GM12872 (cell line): ENCODE data around the gene FAM9B.

Experiments used
- TF ChIP-seq, protein P1 (sequence below): IDR thresholded peaks from 3 replicates; pipeline ENCODE4 v1.5.1; 2011; ENCODE audit warnings: low read depth, mild to moderate bottlenecking, low read length, moderate library complexity; ENCODE audit not compliant: insufficient read depth

The FAM9B gene

DNA sequence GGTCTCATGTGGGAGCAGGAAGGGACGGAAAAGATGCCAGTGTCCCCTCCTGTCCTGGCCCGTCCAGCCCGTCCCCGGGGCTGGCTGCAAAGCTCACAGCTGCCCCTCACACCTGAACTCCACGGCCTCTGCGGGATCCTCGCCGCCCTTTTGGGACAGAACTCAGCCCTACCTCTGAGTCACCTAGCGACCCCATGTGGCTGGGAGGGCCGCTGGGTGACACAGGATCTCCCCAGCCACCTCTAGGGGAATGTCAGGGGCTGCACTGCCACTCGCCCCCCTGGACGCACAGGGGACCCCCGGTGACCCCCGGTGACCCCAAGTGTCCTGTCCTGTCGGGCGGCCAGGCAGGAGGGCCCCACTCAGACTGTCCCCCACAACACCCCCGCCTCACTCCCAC lies 748 bp downstream of the FAM9B start:
- TF ChIP-seq, protein P1, sequence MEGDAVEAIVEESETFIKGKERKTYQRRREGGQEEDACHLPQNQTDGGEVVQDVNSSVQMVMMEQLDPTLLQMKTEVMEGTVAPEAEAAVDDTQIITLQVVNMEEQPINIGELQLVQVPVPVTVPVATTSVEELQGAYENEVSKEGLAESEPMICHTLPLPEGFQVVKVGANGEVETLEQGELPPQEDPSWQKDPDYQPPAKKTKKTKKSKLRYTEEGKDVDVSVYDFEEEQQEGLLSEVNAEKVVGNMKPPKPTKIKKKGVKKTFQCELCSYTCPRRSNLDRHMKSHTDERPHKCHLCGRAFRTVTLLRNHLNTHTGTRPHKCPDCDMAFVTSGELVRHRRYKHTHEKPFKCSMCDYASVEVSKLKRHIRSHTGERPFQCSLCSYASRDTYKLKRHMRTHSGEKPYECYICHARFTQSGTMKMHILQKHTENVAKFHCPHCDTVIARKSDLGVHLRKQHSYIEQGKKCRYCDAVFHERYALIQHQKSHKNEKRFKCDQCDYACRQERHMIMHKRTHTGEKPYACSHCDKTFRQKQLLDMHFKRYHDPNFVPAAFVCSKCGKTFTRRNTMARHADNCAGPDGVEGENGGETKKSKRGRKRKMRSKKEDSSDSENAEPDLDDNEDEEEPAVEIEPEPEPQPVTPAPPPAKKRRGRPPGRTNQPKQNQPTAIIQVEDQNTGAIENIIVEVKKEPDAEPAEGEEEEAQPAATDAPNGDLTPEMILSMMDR = no peak

DNA sequence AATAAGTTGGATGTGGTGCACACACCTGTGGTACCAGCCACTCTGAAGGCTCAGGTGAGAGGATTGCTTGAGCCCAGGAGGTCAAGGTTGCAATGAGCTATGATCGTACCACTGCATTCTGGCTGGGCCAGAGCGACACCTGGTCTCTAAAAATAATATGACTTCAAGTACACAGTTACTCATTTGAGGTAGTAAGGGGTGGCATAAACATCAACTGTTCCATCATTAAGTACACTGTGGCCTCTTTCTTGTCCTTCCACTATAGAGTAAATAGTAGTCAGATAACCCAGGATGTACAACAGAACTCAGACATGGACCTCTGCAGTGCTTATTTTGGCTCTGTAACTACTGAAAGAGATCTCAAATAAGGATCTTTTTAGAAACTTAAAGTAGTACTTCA lies 10.6 kb downstream of the FAM9B start:
- TF ChIP-seq, protein P1 = no peak

DNA sequence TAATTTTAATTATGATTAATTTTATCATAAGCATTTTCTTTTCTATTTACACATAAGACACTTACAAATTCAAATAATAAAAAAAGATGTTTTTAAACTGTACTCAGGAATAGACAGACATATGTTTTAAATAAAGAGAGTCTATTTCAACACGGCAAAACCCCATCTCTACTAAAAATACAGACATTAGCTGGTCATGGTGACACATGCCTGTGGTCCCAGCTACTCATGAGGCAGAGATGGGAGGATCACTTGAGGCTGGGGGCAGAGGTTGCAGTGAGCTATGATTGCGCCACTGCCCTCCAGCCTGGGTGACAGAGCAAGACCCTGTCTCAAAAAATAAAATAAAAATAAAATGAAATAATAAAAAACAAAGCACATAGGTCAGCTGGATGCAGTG lies 14.8 kb downstream of the FAM9B start:
- TF ChIP-seq, protein P1 = no peak

DNA sequence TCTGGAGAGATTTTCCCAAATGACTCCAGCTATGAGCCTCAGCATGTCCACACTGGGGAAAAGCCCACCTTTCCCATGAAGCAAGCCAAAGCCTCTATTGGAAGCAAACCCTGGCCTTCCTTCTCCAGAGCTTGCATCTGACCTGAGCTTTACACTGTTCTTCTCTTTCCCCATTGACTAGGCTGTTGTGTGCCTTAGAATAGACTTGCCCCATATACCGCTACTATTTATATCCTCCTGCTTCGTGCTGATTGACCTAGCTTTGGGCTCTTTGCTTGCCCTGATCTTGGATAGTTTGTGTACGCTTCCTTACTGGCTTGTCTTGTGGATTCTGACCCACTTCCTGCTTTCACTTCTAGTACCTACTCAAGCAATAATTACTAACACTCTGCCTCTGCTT lies 30.9 kb downstream of the FAM9B start:
- TF ChIP-seq, protein P1 = no peak

DNA sequence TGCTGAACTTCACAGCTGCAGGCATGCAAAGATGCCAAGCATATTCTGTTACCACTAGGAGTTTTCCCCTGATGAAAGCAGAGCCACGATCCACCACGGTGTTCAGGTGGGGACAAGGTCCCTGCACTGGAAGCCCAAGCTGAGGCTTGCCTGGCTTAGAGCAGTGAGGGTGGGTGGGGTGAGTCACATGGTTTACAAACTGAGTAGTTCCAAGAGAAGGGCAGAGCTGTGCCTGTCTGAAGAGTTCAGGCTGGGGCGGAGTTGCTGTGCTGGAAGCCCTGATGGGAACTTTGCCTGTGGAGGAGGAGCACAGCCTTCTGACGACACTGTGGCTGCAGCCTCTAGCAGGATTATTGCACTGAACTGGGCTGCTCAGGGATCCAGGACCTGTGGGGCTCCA lies 45.5 kb downstream of the FAM9B start:
- TF ChIP-seq, protein P1 = no peak

DNA sequence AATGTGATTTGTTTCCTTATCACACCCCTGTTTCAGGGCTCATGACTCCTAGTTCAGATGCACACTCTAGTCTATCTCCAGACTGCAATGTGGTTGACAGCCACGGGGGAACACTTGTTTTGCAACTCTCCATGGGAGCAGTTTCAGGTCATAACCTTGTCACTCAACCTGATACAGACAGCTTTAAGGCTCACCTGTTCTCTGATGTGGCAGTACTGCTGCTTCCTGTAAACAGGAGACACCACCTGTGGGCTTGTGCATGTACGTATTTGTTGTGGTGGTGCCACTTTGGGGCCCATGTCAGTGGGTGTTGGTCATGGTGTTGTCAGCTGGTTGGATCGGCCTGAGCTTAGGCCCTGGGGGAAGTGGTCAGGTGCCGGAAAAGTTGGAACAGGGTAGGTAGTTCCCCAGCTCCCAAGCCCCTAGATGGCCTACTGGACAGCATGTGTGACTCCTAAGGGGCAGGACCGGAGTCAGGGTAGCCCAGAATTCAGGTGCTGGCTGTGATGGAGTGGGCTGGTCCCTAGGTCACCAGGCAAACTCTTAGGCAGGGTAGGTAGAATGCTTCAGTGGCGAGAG lies 46.2 kb downstream of the FAM9B start:
- TF ChIP-seq, protein P1 = no peak

DNA sequence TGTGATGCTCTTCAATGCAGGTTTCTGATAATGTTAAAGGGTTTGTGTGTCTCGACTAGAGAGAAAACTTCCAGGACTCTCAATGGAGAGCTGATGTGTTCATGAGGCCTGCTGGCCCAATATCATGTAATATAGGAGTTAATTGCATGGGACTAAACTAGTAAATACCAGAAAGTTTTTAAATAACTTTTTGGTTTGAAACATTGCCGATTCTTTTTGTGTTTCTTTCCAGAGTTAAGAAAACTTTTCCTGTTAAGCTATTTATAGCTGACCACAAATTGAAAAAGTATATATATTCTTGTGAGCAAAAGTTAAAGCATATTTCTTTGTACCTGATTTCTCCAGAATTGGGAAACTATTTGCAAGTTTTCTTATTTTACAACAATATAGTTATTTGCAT lies 49.7 kb downstream of the FAM9B start:
- TF ChIP-seq, protein P1 = no peak
